ENCODE data around the gene PIBF1.

DNA sequence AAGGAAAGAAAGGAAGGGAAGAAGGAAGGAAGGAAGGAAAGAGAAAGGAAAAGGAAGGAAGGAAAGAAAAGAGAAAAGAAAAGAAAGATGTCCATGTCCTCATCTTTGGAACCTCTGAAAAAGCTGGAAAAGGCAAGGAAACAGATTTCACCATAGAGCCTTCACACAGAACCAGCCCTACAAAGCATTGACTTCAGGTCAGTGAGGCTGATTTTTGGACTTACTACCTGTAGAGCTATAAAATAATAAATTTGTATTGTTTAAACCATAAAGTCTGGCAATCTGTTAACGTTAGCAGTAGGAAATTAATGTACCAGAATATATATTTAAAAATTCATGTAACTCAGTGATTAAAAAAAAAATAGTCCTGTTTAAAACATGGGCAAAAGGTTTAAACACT is 130.0 kb downstream of the PIBF1 start:
- TF ChIP-seq, protein P1, sequence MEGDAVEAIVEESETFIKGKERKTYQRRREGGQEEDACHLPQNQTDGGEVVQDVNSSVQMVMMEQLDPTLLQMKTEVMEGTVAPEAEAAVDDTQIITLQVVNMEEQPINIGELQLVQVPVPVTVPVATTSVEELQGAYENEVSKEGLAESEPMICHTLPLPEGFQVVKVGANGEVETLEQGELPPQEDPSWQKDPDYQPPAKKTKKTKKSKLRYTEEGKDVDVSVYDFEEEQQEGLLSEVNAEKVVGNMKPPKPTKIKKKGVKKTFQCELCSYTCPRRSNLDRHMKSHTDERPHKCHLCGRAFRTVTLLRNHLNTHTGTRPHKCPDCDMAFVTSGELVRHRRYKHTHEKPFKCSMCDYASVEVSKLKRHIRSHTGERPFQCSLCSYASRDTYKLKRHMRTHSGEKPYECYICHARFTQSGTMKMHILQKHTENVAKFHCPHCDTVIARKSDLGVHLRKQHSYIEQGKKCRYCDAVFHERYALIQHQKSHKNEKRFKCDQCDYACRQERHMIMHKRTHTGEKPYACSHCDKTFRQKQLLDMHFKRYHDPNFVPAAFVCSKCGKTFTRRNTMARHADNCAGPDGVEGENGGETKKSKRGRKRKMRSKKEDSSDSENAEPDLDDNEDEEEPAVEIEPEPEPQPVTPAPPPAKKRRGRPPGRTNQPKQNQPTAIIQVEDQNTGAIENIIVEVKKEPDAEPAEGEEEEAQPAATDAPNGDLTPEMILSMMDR (conservative IDR thresholded peaks at IDR 0.05 in 1 of 2, IDR thresholded peaks at IDR 0.05 in 1 of 2; ENCODE audit: low read depth in 1 of 2, low read length in 2 of 2), result no peak
- TF ChIP-seq EZH2 (IDR thresholded peaks at IDR 0.05; ENCODE audit: low read length, missing control alignments), result no peak

Data from fibroblast of lung (primary cell).